Stimulated activated CD8-positive, alpha-beta memory T cell treated with anti-CD3 and anti-CD28 coated beads, Interleukin-7, amount 100 ng/mL, for 4 hours (primary cell): ENCODE data around the gene TSEN2.
"Not testable (repeated sequence)": the region's sequence is repeated elsewhere in the genome, so short reads cannot be mapped to it uniquely, and the experiment has no call there.

Source experiments
- DNase-seq, 2 donors: peaks; one replicate each; pipeline ENCODE4 v3.0.0-alpha.2; 2020; ENCODE audit warnings: low read depth in 2 of 2

Gene TSEN2

GRCh38 chr3:12503126-12503957 is 19.1 kb downstream of the TSEN2 start:
- no peak for DNase-seq

DNA sequence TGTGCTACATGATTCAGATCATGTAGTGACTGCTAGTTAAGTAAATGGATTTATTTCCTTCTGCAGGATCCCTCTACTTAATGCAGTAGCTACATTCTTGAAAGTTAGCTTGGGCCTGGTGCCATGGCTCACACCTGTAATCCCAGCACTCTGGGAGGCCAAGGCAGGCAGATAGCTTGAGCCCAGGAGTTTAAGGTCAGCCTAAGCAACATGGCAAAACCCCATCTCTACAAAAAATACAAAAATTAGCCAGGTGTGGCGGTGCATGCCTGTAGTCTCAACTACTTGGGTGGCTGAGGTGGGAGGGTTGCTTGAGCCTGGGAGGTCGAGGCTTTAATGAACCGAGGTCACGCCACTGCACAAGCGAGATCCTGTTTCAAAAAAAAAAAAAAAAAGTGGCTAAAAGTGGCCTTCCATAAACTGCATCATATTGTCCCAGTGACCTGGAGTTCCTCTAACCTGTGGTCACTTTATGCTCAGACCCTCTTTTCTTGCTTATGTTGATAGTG is 22.0 kb downstream of the TSEN2 start:
- no peak for DNase-seq

GRCh38 chr3:12507591-12508281 is 23.5 kb downstream of the TSEN2 start:
- no peak for DNase-seq

DNA sequence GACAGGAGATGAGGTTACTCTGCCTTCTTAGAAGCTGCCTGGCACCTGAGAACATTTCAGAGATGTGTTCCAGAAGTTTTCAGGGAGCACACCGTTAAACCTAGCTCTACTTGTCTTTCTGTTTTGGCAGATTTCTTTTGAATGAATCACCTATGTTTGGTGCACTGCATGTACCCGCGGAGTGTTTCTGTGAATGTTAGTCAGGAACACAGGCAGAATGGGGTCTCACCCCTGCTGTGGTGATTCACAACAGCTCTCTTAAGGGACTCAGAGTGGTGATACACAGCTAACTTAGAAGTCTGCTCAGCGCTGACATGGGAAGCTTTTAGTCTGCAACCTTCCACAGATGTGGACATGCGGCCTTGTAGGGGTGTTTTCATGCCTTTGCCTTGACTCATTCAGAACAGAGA is 24.0 kb downstream of the TSEN2 start:
- DNase-seq: no peak

- no peak for DNase-seq
These were observed 25.2 kb downstream of the TSEN2 start for GRCh38 chr3:12509466-12509865.

- DNase-seq: no peak
These were observed 28.3 kb downstream of the TSEN2 start for GRCh38 chr3:12512534-12513118.

DNA sequence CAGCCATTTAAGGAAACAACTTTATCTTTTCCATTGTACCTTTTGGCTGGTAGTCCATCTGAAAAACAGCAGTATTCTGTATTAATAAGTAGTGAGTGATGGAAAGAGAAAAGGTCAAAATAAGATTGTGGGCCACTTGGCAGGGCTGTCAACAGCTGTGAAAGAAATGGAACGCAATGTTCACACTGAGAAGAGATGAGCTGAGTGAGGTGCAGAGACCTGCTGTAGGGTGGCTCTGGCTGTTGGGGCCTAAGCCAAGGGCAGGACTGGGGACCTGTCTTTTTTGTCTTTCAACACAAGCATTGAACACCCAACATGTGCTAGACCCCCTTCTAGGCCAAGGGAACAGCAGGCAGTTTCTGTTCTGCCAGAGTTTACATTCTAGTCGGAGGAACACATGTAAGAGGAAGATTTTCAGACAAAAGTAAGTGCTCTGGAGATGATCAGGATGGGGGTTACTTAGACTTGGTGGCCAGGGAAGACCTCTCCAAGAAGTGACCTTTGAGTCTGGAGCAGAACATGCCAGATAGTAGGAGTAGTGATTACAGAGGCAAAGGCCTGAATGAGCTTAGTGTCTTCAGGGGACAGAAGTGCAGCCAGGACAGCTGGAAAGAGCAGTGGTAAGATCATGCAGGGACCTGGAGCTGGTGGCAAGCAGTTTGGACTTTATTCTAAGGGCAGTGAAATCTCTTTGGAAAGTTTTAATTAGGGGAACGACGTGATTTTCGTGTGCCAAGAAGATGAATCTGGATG is 29.6 kb downstream of the TSEN2 start:
- DNase-seq: no peak

DNA sequence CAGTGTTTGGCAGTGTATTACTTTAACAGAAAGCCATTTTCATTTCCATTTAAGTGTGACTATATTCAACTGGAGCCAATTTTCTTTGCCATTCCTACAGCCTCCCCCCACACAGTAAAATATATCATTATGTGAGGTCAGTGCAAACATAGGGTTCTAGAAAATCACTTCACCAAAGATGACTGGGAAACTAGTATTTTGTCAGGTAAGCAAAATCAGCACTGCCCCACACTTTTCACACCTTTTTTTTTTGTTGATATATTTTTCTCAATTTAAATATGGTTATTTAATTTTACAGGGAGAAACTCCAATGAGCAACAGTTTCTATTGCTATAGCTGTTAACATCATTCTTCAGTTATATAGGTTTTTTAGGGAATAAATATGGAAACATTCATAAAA is 31.4 kb downstream of the TSEN2 start:
- DNase-seq: no peak

- no peak for DNase-seq
These were observed 32.6 kb downstream of the TSEN2 start for GRCh38 chr3:12516873-12517272.

GRCh38 chr3:12518261-12519028 is 34.2 kb downstream of the TSEN2 start:
- no peak for DNase-seq

- DNase-seq: no peak
These were observed 36.7 kb downstream of the TSEN2 start for GRCh38 chr3:12521010-12521409.

- no peak for DNase-seq
These were observed 38.4 kb downstream of the TSEN2 start for GRCh38 chr3:12522721-12523120.

DNA sequence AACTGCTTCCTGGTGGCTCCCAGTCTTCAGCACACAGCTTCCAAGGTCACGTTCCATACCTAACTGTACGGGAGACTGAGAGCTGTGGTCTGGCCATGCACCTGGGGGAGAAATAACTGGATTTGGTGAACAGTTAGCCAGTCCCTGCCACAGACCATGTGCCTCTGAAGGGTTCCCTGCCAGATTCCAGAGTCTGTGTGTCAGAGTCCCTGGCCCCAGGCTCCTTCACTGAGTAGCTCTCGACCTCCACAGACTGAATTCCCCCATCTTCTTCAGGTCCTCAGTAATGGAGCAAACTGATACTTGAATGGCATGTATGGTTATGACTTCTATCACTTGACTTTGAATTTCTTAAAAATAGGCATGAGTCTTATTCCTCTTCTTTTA is 43.5 kb downstream of the TSEN2 start:
- no peak for DNase-seq

GRCh38 chr3:12532182-12532581 is 47.9 kb downstream of the TSEN2 start:
- DNase-seq: no peak

GRCh38 chr3:12536423-12536822 is 52.1 kb downstream of the TSEN2 start:
- DNase-seq: no peak

GRCh38 chr3:12541625-12542024 is 57.3 kb downstream of the TSEN2 start:
- DNase-seq: no peak

DNA sequence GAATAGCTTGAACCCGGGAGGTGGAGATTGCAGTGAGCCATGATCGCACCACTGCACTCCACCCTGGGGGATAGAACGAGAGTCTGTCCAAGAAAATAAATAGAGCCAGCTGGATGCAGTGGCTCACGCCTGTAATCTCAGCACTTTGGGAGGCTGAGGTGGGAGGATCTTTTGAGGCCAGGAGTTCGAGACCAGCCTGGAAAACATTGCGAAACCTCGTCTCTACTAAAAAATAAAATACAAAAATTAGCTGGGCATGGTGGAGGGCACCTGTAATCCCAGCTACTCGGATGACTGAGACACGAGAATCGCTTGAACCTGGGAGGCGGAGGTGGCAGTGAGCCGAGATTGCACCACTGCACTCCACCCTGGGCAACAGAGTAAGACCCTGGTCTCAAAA is 59.2 kb downstream of the TSEN2 start:
- not testable (repeated sequence) for DNase-seq

DNA sequence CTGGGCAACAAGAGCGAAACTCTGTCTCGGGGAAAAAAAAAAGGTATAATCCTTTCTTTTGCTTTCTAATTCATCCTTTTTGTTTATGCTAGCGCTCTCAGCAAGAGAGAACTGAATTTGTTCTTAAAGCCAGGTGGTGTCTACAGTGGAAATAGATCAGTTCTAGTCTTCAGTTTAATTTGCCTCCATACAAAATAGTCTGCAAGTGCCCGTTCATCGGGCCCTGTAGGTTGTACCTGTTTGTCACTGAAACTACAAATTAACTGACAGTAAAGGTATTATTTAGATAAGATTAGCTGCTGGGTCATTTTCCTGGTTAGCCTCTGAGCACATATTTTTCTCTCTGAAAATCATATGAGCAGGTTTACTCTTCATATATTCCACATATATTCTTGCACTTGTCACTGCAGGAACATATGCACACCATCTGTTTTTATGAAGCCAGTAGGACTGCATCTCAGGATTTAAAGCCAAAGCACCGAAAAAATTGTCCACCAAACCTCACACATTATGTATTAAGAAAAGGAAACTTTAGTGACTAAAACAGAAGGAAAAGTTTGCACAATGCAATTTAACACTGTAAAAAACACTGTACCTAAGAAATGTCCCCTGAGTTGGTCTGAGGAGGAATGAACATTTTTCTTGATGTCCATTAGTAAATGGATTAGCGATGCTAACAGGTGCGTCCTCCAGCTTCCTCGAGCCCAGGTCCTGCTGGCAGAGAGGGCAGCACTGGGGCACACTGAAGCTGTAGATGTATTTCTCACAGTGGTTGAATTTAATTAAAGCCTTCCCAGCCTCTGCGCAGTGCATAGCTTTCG is 60.6 kb downstream of the TSEN2 start:
- DNase-seq: no peak

DNA sequence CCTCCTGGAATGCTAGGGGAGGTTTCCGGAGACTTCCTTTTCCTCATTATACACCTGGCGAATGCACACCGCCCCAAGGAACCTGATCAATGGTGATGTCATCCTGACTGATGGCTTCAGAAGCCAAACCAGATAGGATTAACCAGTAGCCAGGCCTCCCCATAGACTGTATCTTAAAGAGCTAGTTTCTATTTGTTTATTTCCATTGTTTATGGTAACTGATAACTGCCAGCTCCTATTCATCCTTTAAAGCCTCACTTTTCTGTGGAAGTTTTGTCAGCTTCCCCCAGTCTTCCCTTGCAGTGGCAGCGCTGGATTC is 61.2 kb downstream of the TSEN2 start, which contains the start of gene MKRN2OS:
TSS of gene MKRN2OS (minus strand) at position 27 of the 319 bp plus-strand sequence. CDS start 35 bp downstream, outside the sequence.
- DNase-seq: no peak
